H9 (cell line): ENCODE data around the gene MYF6. TPM values are rescaled to one million over a fixed set of nuclear protein-coding genes. Genes with fewer than 3 reads are reported as not detected.

ENCODE experiments used
- DNase-seq: peaks from one replicate; pipeline ENCODE4 v3.0.0-alpha.2; 2017
- H2AFZ ChIP-seq: one replicate; pipeline ENCODE4 v1.6.1; 2013; ENCODE audit warnings: mild to moderate bottlenecking, low read length, control low read depth, moderate library complexity
- H2AK5ac ChIP-seq: 2 replicates; pipeline ENCODE4 v1.6.1; 2013; ENCODE audit warnings: low read length, control low read depth, mixed read lengths; ENCODE audit not compliant: insufficient read length
- H2BK120ac ChIP-seq: one replicate; pipeline ENCODE4 v1.6.1; 2013; ENCODE audit warnings: low read depth, mild to moderate bottlenecking, low read length, control low read depth, inconsistent platforms; ENCODE audit not compliant: poor library complexity, severe bottlenecking
- H2BK12ac ChIP-seq: 2 replicates; pipeline ENCODE4 v1.6.1; 2013; ENCODE audit warnings: low read length, control low read depth, mixed read lengths, low read depth; ENCODE audit not compliant: insufficient read length
- H2BK15ac ChIP-seq: 2 replicates; pipeline ENCODE4 v1.6.1; 2013; ENCODE audit warnings: low read depth, low read length, control low read depth
- H2BK20ac ChIP-seq: one replicate; pipeline ENCODE4 v1.6.1; 2013; ENCODE audit warnings: low read depth, mild to moderate bottlenecking, low read length, control low read depth, inconsistent platforms; ENCODE audit not compliant: poor library complexity, severe bottlenecking
- H2BK5ac ChIP-seq: 2 replicates; pipeline ENCODE4 v1.6.1; 2013; ENCODE audit warnings: low read length, control low read depth, mixed read lengths; ENCODE audit not compliant: insufficient read length
- H3K14ac ChIP-seq: 2 replicates; pipeline ENCODE4 v1.6.1; 2013; ENCODE audit warnings: low read length, control low read depth; ENCODE audit not compliant: insufficient read depth
- H3K18ac ChIP-seq: 2 replicates; pipeline ENCODE4 v1.6.1; 2013; ENCODE audit warnings: low read depth, mild to moderate bottlenecking, mixed read lengths, low read length, control low read depth; ENCODE audit not compliant: insufficient read length
- H3K23ac ChIP-seq: 2 replicates; pipeline ENCODE4 v1.6.1; 2013; ENCODE audit warnings: low read length, control low read depth, mixed read lengths, low read depth; ENCODE audit not compliant: insufficient read length
- H3K23me2 ChIP-seq: 2 replicates; pipeline ENCODE4 v1.6.1; 2013; ENCODE audit warnings: low read depth, mild to moderate bottlenecking, mixed read lengths, low read length, control low read depth; ENCODE audit not compliant: insufficient read length, poor library complexity, severe bottlenecking
- H3K27ac ChIP-seq: 2 replicates; pipeline ENCODE4 v1.5.1; 2013; ENCODE audit warnings: low read length, control low read depth, mixed read lengths, low read depth; ENCODE audit not compliant: insufficient read length
- H3K27me3 ChIP-seq: 2 replicates; pipeline ENCODE4 v1.6.1; 2013; ENCODE audit warnings: low read length, control low read depth, inconsistent platforms; ENCODE audit not compliant: insufficient read depth
- H3K4ac ChIP-seq: 2 replicates; pipeline ENCODE4 v1.6.1; 2013; ENCODE audit warnings: low read depth, mild to moderate bottlenecking, control low read depth, inconsistent platforms, low read length, moderate library complexity
- H3K4me1 ChIP-seq: 2 replicates; pipeline ENCODE4 v1.6.1; 2013; ENCODE audit warnings: low read length, control low read depth, inconsistent platforms; ENCODE audit not compliant: insufficient read depth
- H3K4me2 ChIP-seq: 2 replicates; pipeline ENCODE4 v1.6.1; 2013; ENCODE audit warnings: low read length, control low read depth, mixed read lengths; ENCODE audit not compliant: insufficient read length, insufficient read depth
- H3K56ac ChIP-seq: 2 replicates; pipeline ENCODE4 v1.6.1; 2013; ENCODE audit warnings: low read depth, mild to moderate bottlenecking, mixed read lengths, low read length, control low read depth; ENCODE audit not compliant: insufficient read length
- H3K79me1 ChIP-seq: 2 replicates; pipeline ENCODE4 v1.6.1; 2013; ENCODE audit warnings: low read depth, mild to moderate bottlenecking, moderate library complexity, low read length, control low read depth, inconsistent platforms; ENCODE audit not compliant: insufficient read depth, poor library complexity, severe bottlenecking
- H3K79me2 ChIP-seq: 2 replicates; pipeline ENCODE4 v1.6.1; 2013; ENCODE audit warnings: low read length, control low read depth, inconsistent platforms; ENCODE audit not compliant: insufficient read depth
- H3K9ac ChIP-seq: 2 replicates; pipeline ENCODE4 v1.6.1; 2013; ENCODE audit warnings: low read length, control low read depth, mixed read lengths; ENCODE audit not compliant: insufficient read length; ENCODE audit errors: extremely low read depth
- H3K9me3 ChIP-seq: one replicate; pipeline ENCODE4 v1.6.1; 2013; ENCODE audit warnings: low read depth, low read length, inconsistent platforms; ENCODE audit not compliant: control insufficient read depth
- H3T11ph ChIP-seq: one replicate; pipeline ENCODE4 v1.6.1; 2013; ENCODE audit warnings: mild to moderate bottlenecking, low read length, control low read depth, inconsistent platforms
- H4K20me1 ChIP-seq: one replicate; pipeline ENCODE4 v1.6.1; 2013; ENCODE audit not compliant: control insufficient read depth, insufficient read length, insufficient read depth
- H4K5ac ChIP-seq: 2 replicates; pipeline ENCODE4 v1.6.1; 2013; ENCODE audit warnings: low read depth, mild to moderate bottlenecking, mixed read lengths, low read length, control low read depth; ENCODE audit not compliant: insufficient read length
- H4K8ac ChIP-seq: replicated peaks from 2 replicates; pipeline ENCODE4 v1.6.1; 2013; ENCODE audit warnings: low read length, control low read depth, mixed read lengths, low read depth; ENCODE audit not compliant: insufficient read length
- H4K91ac ChIP-seq: 2 replicates; pipeline ENCODE4 v1.6.1; 2013; ENCODE audit warnings: low read depth, mild to moderate bottlenecking, moderate library complexity, mixed read lengths, low read length, control low read depth; ENCODE audit not compliant: insufficient read length
- H3K27ac Mint-ChIP-seq, 3 experiments: 2 replicates in 2 of 3; 3 replicates in 1 of 3; pipeline ENCODE4 v1.8.0; 2020 to 2021; ENCODE audit warnings: mixed read lengths in 3 of 3, mild to moderate bottlenecking in 1 of 3, moderate library complexity in 1 of 3
- H3K27me3 Mint-ChIP-seq: 2 replicates; pipeline ENCODE4 v1.8.0; 2021; ENCODE audit warnings: low read depth, mild to moderate bottlenecking, moderate library complexity, mixed read lengths
- H3K36me3 Mint-ChIP-seq, 3 experiments: 2 replicates in 2 of 3; 3 replicates in 1 of 3; pipeline ENCODE4 v1.8.0; 2020 to 2021; ENCODE audit warnings: low read depth in 3 of 3, mixed read lengths in 3 of 3; ENCODE audit not compliant: insufficient read depth in 1 of 3
- H3K4me1 Mint-ChIP-seq, 2 experiments: 2 replicates each; pipeline ENCODE4 v1.8.0; 2020; ENCODE audit warnings: mixed read lengths in 2 of 2
- H3K4me3 Mint-ChIP-seq, 2 experiments: 2 replicates in 1 of 2; 3 replicates in 1 of 2; pipeline ENCODE4 v1.8.0; 2020 to 2021; ENCODE audit warnings: mild to moderate bottlenecking in 2 of 2, mixed read lengths in 2 of 2, moderate library complexity in 1 of 2
- H3K9me3 Mint-ChIP-seq, 2 experiments: 2 replicates in 1 of 2; 3 replicates in 1 of 2; pipeline ENCODE4 v1.8.0; 2020; ENCODE audit warnings: mild to moderate bottlenecking in 2 of 2, mixed read lengths in 2 of 2, moderate library complexity in 1 of 2
- CTCF ChIP-seq: fragments of 200-600 bp; sonication (generic); conservative IDR thresholded peaks from 3 replicates; pipeline ENCODE4 v1.8.0; 2021; ENCODE audit warnings: antibody characterized with exemption, mild to moderate bottlenecking
- WGBS: extraction: QIAGEN DNeasy Blood & Tissue Kit; methylation state at CpG from one replicate; pipeline ENCODE4 v1.1.7; 2013; ENCODE audit warnings: missing lambda C conversion rate, low lambda C conversion rate, mixed read lengths; ENCODE audit not compliant: insufficient read length; ENCODE audit errors: extremely low coverage; 5-methylcytosine and 5-hydroxymethylcytosine counted together
- total RNA-seq: library from RNA; stranded (reverse); gene quantifications from 2 replicates; pipeline ENCODE4 v1.2.1, GENCODE V29; 2021

The MYF6 gene
- total RNA-seq, 1 experiment from 2014 or later = not detected

- Histone ChIP-seq H2BK5ac (no peak overlapping the region), H3K23me2 (no peaks in the 10 kb centered on the region), H3K4ac (no peak overlapping the region), H2BK12ac (no peak overlapping the region), H2AK5ac (no peak overlapping the region), H3K4me2 (no peak overlapping the region), H3K27me3 (no peaks in the 10 kb centered on the region), H3K4me1 (no peaks in the 10 kb centered on the region; the same call in 1 of the 2 replicates), H3K27ac (no peak overlapping the region), H3K14ac (no peak overlapping the region), H2BK120ac (no peak overlapping the region), H3K9ac (no peak overlapping the region), H4K5ac (no peak overlapping the region), H3K18ac (no peak overlapping the region), H3K9me3 (no peaks in the 10 kb centered on the region), H3K23ac (no peak overlapping the region), H2AFZ (no peak overlapping the region), H4K8ac (no peak overlapping the region), H3T11ph (no peak overlapping the region), H2BK20ac (no peak overlapping the region), H2BK15ac (no peak overlapping the region), H4K20me1 (no peaks in the 10 kb centered on the region), H3K79me1 (no peaks in the 10 kb centered on the region), H3K56ac (no peak overlapping the region), H3K79me2 (no peaks in the 10 kb centered on the region), H4K91ac (no peak overlapping the region)
- no peak for DNase-seq
- no CpG with 5 or more reads among the region's 1 CpG for WGBS
- peaks cover 8 to 13% of the 10 kb centered on the region in 2 experiments for H3K4me1 Mint-ChIP-seq
- H3K27me3 Mint-ChIP-seq = no peaks in the 10 kb centered on the region
- H3K4me3 Mint-ChIP-seq = no peak overlapping the region
- no peak for TF ChIP-seq CTCF
- H3K27ac Mint-ChIP-seq = no peak overlapping the region
- H3K36me3 Mint-ChIP-seq = no peaks in the 10 kb centered on the region
- H3K9me3 Mint-ChIP-seq = no peaks in the 10 kb centered on the region
These were observed 30.6 kb upstream of the MYF6 start for GRCh38 chr12:80676856-80677255.
